B cell (primary cell): ENCODE data around the gene SPTY2D1.

ENCODE experiments used
- EZH2 ChIP-seq: IDR thresholded peaks from 2 replicates; pipeline ENCODE4 v1.6.1; 2012; ENCODE audit warnings: borderline replicate concordance, low read depth, mild to moderate bottlenecking, moderate library complexity, low read length; ENCODE audit not compliant: insufficient read depth, poor library complexity, severe bottlenecking
- TF ChIP-seq, protein P1 (sequence below): fragments of 200-600 bp; IDR thresholded peaks from one replicate; pipeline ENCODE4 v1.8.0; 2022; ENCODE audit warnings: antibody characterized with exemption, mild to moderate bottlenecking

DNA sequence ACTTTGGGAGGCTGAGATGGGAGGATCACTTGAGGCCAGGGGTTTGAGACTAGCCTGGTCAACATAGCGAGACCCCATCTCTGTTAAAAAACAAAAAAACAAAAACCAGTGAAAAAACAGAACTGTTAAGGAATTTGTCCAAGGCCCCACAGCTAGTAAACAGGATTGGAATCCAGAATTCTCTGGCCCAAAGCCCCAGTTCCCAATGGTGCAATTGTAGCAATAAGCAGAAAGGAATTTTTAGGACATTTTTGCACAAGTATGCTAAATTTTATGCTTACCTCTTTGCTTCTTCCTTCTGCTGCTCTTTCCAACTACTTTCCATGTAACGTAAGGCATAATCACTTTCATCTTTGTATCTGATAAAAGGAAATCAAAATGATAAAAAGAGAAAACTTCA is 22.9 kb downstream of the SPTY2D1 start:
- TF ChIP-seq, protein P1, sequence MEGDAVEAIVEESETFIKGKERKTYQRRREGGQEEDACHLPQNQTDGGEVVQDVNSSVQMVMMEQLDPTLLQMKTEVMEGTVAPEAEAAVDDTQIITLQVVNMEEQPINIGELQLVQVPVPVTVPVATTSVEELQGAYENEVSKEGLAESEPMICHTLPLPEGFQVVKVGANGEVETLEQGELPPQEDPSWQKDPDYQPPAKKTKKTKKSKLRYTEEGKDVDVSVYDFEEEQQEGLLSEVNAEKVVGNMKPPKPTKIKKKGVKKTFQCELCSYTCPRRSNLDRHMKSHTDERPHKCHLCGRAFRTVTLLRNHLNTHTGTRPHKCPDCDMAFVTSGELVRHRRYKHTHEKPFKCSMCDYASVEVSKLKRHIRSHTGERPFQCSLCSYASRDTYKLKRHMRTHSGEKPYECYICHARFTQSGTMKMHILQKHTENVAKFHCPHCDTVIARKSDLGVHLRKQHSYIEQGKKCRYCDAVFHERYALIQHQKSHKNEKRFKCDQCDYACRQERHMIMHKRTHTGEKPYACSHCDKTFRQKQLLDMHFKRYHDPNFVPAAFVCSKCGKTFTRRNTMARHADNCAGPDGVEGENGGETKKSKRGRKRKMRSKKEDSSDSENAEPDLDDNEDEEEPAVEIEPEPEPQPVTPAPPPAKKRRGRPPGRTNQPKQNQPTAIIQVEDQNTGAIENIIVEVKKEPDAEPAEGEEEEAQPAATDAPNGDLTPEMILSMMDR: no peak
- no peak for TF ChIP-seq EZH2
